GM23248 (cell line): ENCODE data around the gene CUL1.

Experiments used
- EZH2 ChIP-seq: fragments of 200-600 bp; sonication (generic); IDR thresholded peaks from 2 replicates; pipeline ENCODE4 v1.6.1; 2018; ENCODE audit warnings: antibody characterized with exemption, mild to moderate bottlenecking; ENCODE audit not compliant: insufficient read depth, poor library complexity, severe bottlenecking
- EZH2phosphoT487 ChIP-seq: fragments of 200-600 bp; sonication (generic); IDR thresholded peaks from 2 replicates; pipeline ENCODE4 v1.6.1; 2018; ENCODE audit warnings: antibody characterized with exemption, moderate library complexity, mild to moderate bottlenecking, low read depth; ENCODE audit not compliant: insufficient read depth

GRCh38 chr7:148800677-148801076 is 102.0 kb downstream of the CUL1 start:
- TF ChIP-seq EZH2 (no peak), EZH2phosphoT487 (no peak)
